Liver (tissue), 9 donors: Measurements from ENCODE around the gene RNF144A. TPM values are rescaled to one million over a fixed set of nuclear protein-coding genes. Genes with fewer than 3 reads are reported as not detected.

ENCODE experiments used
- DNase-seq: peaks from one replicate; pipeline ENCODE4 v3.0.0-alpha.2; 2017; ENCODE audit warnings: low spot score
- H3K27ac ChIP-seq, 2 donors: one replicate each; pipeline ENCODE4 v1.7.0; 2013; ENCODE audit warnings: inconsistent platforms in 2 of 2, low read length in 2 of 2, control low read depth in 1 of 2, low read depth in 1 of 2, mild to moderate bottlenecking in 1 of 2
- H3K27me3 ChIP-seq, 4 donors: one replicate each; pipeline versions ENCODE4 v1.6.1 to v1.7.0; 2013; ENCODE audit warnings: low read length in 3 of 4, inconsistent platforms in 1 of 4, mild to moderate bottlenecking in 1 of 4, moderate library complexity in 1 of 4; ENCODE audit not compliant: control insufficient read depth in 4 of 4, insufficient read depth in 4 of 4
- H3K36me3 ChIP-seq, 4 donors: one replicate each; pipeline versions ENCODE4 v1.6.1 to v1.7.0; 2013; ENCODE audit warnings: low read length in 3 of 4, mild to moderate bottlenecking in 3 of 4, low read depth in 1 of 4, moderate library complexity in 1 of 4; ENCODE audit not compliant: control insufficient read depth in 4 of 4, insufficient read depth in 3 of 4
- H3K4me1 ChIP-seq, 4 donors: one replicate each; pipeline versions ENCODE4 v1.6.1 to v1.7.0; 2013; ENCODE audit warnings: low read length in 3 of 4, mild to moderate bottlenecking in 3 of 4, moderate library complexity in 1 of 4; ENCODE audit not compliant: control insufficient read depth in 4 of 4, insufficient read depth in 4 of 4
- H3K4me3 ChIP-seq, 3 donors: one replicate each; pipeline versions ENCODE4 v1.6.1 to v1.7.0; 2013; ENCODE audit warnings: low read length in 3 of 3, control low read depth in 1 of 3, low read depth in 1 of 3, mild to moderate bottlenecking in 1 of 3
- H3K9ac ChIP-seq, 2 donors: one replicate each; pipeline ENCODE4 v1.7.0; 2013; ENCODE audit warnings: low read length in 2 of 2, mild to moderate bottlenecking in 2 of 2, moderate library complexity in 2 of 2, control low read depth in 1 of 2, low read depth in 1 of 2
- H3K9me3 ChIP-seq, 4 donors: one replicate each; pipeline versions ENCODE4 v1.6.1 to v1.7.0; 2013; ENCODE audit warnings: low read length in 3 of 4; ENCODE audit not compliant: control insufficient read depth in 4 of 4
- EGR1 ChIP-seq, 2 donors: IDR thresholded peaks; 2 replicates each; pipeline ENCODE4 v1.6.1; 2016 to 2018; ENCODE audit warnings: antibody characterized with exemption in 2 of 2, low read depth in 2 of 2
- FOXA1 ChIP-seq: IDR thresholded peaks from 2 replicates; pipeline ENCODE4 v1.6.1; 2016; ENCODE audit warnings: antibody characterized with exemption
- FOXA2 ChIP-seq: IDR thresholded peaks from 2 replicates; pipeline ENCODE4 v1.6.1; 2016; ENCODE audit warnings: antibody characterized with exemption
- HNF4G ChIP-seq: IDR thresholded peaks from 2 replicates; pipeline ENCODE4 v1.6.1; 2016; ENCODE audit warnings: antibody characterized with exemption
- JUND ChIP-seq, 2 donors: IDR thresholded peaks; 2 replicates each; pipeline ENCODE4 v1.6.1; 2016; ENCODE audit warnings: antibody characterized with exemption in 2 of 2
- RAD21 ChIP-seq, 2 donors: IDR thresholded peaks; 2 replicates each; pipeline ENCODE4 v1.6.1; 2016; ENCODE audit warnings: antibody characterized with exemption in 2 of 2, mild to moderate bottlenecking in 2 of 2
- REST ChIP-seq: IDR thresholded peaks from 2 replicates; pipeline ENCODE4 v1.6.1; 2016; ENCODE audit warnings: antibody characterized with exemption, mild to moderate bottlenecking
- RXRA ChIP-seq, 2 donors: IDR thresholded peaks; 2 replicates each; pipeline ENCODE4 v1.6.1; 2017 to 2018; ENCODE audit warnings: antibody characterized with exemption in 2 of 2, mild to moderate bottlenecking in 1 of 2
- SP1 ChIP-seq: IDR thresholded peaks from 2 replicates; pipeline ENCODE4 v1.6.1; 2018; ENCODE audit warnings: antibody characterized with exemption, mild to moderate bottlenecking
- TAF1 ChIP-seq: conservative IDR thresholded peaks from 2 replicates; pipeline ENCODE4 v1.6.1; 2016; ENCODE audit warnings: antibody characterized with exemption, mild to moderate bottlenecking
- YY1 ChIP-seq: IDR thresholded peaks from 2 replicates; pipeline ENCODE4 v1.6.1; 2016; ENCODE audit warnings: antibody characterized with exemption, mild to moderate bottlenecking
- ZBTB33 ChIP-seq: IDR thresholded peaks from 2 replicates; pipeline ENCODE4 v1.6.1; 2016; ENCODE audit warnings: antibody characterized with exemption
- WGBS: extraction: QIAGEN DNeasy Blood & Tissue Kit; methylation state at CpG from one replicate; pipeline ENCODE4 v1.1.7; 2013; 5-methylcytosine and 5-hydroxymethylcytosine counted together
- polyA plus RNA-seq, 2 donors: library from polyadenylated mRNA; stranded (reverse) in 1 of 2; unstranded in 1 of 2; fragments of 200-250 nt in 1 of 2; fragments of >200 nt in 1 of 2; fragmentation: Nextera tagmentation in 1 of 2; extraction: Ambion mirVana in 1 of 2; gene quantifications; one replicate each; pipeline versions ENCODE4 v1.2.1 to v1.2.3, GENCODE V29; 2013 to 2015
- total RNA-seq, 2 donors: library from RNA; depleted of rRNA; stranded (reverse); fragments of >200 nt; gene quantifications; one replicate each; pipeline ENCODE4 v1.2.3, GENCODE V29; 2014
- TF ChIP-seq, protein P1 (sequence below): IDR thresholded peaks from 2 replicates; pipeline ENCODE4 v1.6.1; 2016; ENCODE audit warnings: antibody characterized with exemption
- TF ChIP-seq, protein P2 (sequence below): fragments of 150-350 bp; IDR thresholded peaks from 2 replicates; pipeline ENCODE4 v1.5.1; 2017; ENCODE audit warnings: improper control_type of control experiment, low read depth, low read length; ENCODE audit not compliant: missing input control
- TF ChIP-seq, protein P3 (sequence below): IDR thresholded peaks from 2 replicates; pipeline ENCODE4 v1.6.1; 2016; ENCODE audit warnings: antibody characterized with exemption
- donor health status: healthy.
- donor health status: healthy.
- donor health status: healthy.
- donor health status: healthy.
- donor health status: healthy.

RNF144A gene
- total and polyA plus RNA-seq, 4 donors = 1.0 to 10.4 (median 2.3) TPM

DNA sequence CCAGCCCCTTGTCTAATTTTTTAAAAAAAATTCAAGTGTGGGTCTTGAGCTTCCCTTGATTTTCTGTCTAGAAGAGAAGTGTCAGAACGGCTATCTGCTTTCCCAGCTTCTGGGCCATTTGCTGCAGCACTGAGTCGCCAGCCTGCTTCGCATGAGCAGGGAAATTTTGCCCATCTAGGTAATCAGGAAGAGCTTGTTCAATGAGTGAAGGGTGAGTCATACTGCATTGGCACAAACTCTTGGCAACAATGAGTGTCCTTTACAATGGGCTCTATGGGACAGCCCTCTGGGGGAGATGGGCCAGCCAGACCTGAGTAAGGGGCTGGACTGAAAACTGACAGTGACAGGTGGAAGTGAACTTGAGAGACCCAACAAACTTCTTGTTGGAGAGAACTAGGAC, 2.4 kb upstream of the RNF144A start:
- no peaks in the 10 kb centered on the region for H3K27me3 ChIP-seq
- H3K36me3 ChIP-seq = no peaks in the 10 kb centered on the region
- H3K27ac ChIP-seq = no peak overlapping the region
- WGBS = 88% methylated on average over 3 of the region's 3 CpGs
- H3K4me1 ChIP-seq = peaks cover 2 to 8% (median 5%) of the 10 kb centered on the region in 4 donors
- H3K4me3 ChIP-seq = no peak overlapping the region
- H3K9me3 ChIP-seq = no peaks in the 10 kb centered on the region
- TF ChIP-seq RXRA (IDR thresholded peaks at IDR 0.05) (no peak), JUND (IDR thresholded peaks at IDR 0.05) (no peak), REST (no peak)
- DNase-seq = no peak
- H3K9ac ChIP-seq = no peak overlapping the region

- H3K27ac ChIP-seq = no peak overlapping the region
- H3K27me3 ChIP-seq = no peaks in the 10 kb centered on the region
- H3K4me1 ChIP-seq = peaks cover 2 to 8% (median 5%) of the 10 kb centered on the region in 4 donors
- H3K9me3 ChIP-seq = no peaks in the 10 kb centered on the region
- H3K9ac ChIP-seq = no peak overlapping the region
- H3K36me3 ChIP-seq = no peaks in the 10 kb centered on the region
- no peak overlapping the region for H3K4me3 ChIP-seq
- TF ChIP-seq, protein P1, sequence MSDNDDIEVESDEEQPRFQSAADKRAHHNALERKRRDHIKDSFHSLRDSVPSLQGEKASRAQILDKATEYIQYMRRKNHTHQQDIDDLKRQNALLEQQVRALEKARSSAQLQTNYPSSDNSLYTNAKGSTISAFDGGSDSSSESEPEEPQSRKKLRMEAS = no peak
- TF ChIP-seq, protein P2, sequence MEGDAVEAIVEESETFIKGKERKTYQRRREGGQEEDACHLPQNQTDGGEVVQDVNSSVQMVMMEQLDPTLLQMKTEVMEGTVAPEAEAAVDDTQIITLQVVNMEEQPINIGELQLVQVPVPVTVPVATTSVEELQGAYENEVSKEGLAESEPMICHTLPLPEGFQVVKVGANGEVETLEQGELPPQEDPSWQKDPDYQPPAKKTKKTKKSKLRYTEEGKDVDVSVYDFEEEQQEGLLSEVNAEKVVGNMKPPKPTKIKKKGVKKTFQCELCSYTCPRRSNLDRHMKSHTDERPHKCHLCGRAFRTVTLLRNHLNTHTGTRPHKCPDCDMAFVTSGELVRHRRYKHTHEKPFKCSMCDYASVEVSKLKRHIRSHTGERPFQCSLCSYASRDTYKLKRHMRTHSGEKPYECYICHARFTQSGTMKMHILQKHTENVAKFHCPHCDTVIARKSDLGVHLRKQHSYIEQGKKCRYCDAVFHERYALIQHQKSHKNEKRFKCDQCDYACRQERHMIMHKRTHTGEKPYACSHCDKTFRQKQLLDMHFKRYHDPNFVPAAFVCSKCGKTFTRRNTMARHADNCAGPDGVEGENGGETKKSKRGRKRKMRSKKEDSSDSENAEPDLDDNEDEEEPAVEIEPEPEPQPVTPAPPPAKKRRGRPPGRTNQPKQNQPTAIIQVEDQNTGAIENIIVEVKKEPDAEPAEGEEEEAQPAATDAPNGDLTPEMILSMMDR = no peak
- TF ChIP-seq FOXA1 (no peak), TAF1 (no peak), SP1 (no peak), RXRA (IDR thresholded peaks at IDR 0.05) (no peak), RAD21 (IDR thresholded peaks at IDR 0.05) (no peak)
- TF ChIP-seq, protein P3, sequence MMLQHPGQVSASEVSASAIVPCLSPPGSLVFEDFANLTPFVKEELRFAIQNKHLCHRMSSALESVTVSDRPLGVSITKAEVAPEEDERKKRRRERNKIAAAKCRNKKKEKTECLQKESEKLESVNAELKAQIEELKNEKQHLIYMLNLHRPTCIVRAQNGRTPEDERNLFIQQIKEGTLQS = no peak
- no peak for DNase-seq
- 92% methylated on average over 2 of the region's 2 CpGs for WGBS
Observed at GRCh38 chr2:6915399-6915798, 1.8 kb upstream of the RNF144A start.

- H3K4me3 ChIP-seq = no peak overlapping the region
- no peaks in the 10 kb centered on the region for H3K9me3 ChIP-seq
- H3K4me1 ChIP-seq = peaks cover 2 to 8% (median 6%) of the 10 kb centered on the region in 4 donors
- no peaks in the 10 kb centered on the region for H3K27me3 ChIP-seq
- H3K27ac ChIP-seq = no peak overlapping the region
- no peaks in the 10 kb centered on the region for H3K36me3 ChIP-seq
- DNase-seq = no peak
- H3K9ac ChIP-seq = no peak overlapping the region
- 94% methylated on average over 3 of the region's 3 CpGs for WGBS
- no peak for TF ChIP-seq ZBTB33
- no peak for TF ChIP-seq HNF4G
- no peak for TF ChIP-seq FOXA1
- TF ChIP-seq SP1 = no peak
- no peak for TF ChIP-seq REST
- no peak for TF ChIP-seq FOXA2
- TF ChIP-seq EGR1 (IDR thresholded peaks at IDR 0.05; ENCODE audit: low read depth in 2 of 2) = no peak
- no peak for TF ChIP-seq JUND (IDR thresholded peaks at IDR 0.05)
- TF ChIP-seq RAD21 (IDR thresholded peaks at IDR 0.05) = no peak
- no peak for TF ChIP-seq YY1
Observed at GRCh38 chr2:6916224-6916623, 988 bp upstream of the RNF144A start.
